HepG2 (cell line): ENCODE data around the gene ART4.

Source experiments
- CENPX ChIP-seq: sonication (generic); formaldehyde crosslinking; IDR thresholded peaks from 2 replicates; pipeline ENCODE4 v1.9.0; 2021; ENCODE audit warnings: mild to moderate bottlenecking, missing genetic modification reagents, moderate library complexity
- CTCF ChIP-seq: sonication (generic); formaldehyde crosslinking; IDR thresholded peaks from 2 replicates; pipeline ENCODE4 v1.5.0; 2020; ENCODE audit warnings: mild to moderate bottlenecking, missing genetic modification reagents, moderate library complexity
- NONO ChIP-seq, 2 experiments: fragments of 450-650 bp in 1 of 2; sonication (generic) in 1 of 2; formaldehyde crosslinking in 1 of 2; IDR thresholded peaks in 1 of 2; conservative IDR thresholded peaks in 1 of 2; 2 replicates each; pipeline versions ENCODE4 v1.6.1 to v1.8.0; 2017 to 2022; ENCODE audit warnings: mild to moderate bottlenecking in 1 of 2, missing genetic modification reagents in 1 of 2, moderate library complexity in 1 of 2
- PAX8 ChIP-seq: sonication (generic); formaldehyde crosslinking; IDR thresholded peaks from 2 replicates; pipeline ENCODE4 v1.8.0; 2022; ENCODE audit warnings: mild to moderate bottlenecking, missing genetic modification reagents, borderline replicate concordance
- POLR2A ChIP-seq, 2 experiments: IDR thresholded peaks; 2 replicates each; pipeline ENCODE4 v1.6.1; 2011; ENCODE audit warnings: low read depth in 2 of 2, low read length in 2 of 2, mild to moderate bottlenecking in 1 of 2, moderate library complexity in 1 of 2; ENCODE audit not compliant: insufficient read depth in 1 of 2
- POLR2AphosphoS5 ChIP-seq: IDR thresholded peaks from 2 replicates; pipeline ENCODE4 v1.6.1; 2012; ENCODE audit warnings: low read depth, low read length
- RELA ChIP-seq: sonication (generic); formaldehyde crosslinking; IDR thresholded peaks from 2 replicates; pipeline ENCODE4 v1.4.0; 2020; ENCODE audit warnings: missing genetic modification reagents
- SP140L ChIP-seq: sonication (generic); formaldehyde crosslinking; IDR thresholded peaks from 2 replicates; pipeline ENCODE4 v1.4.0; 2020; ENCODE audit warnings: missing genetic modification reagents, borderline replicate concordance
- SRSF9 ChIP-seq: fragments of 200-400 bp; formaldehyde crosslinking; IDR thresholded peaks from 2 replicates; pipeline ENCODE4 v1.6.1; 2018; ENCODE audit warnings: borderline replicate concordance, mild to moderate bottlenecking, low read depth, low read length; ENCODE audit not compliant: insufficient read depth, poor library complexity, severe bottlenecking
- ZBTB43 ChIP-seq: sonication (generic); formaldehyde crosslinking; conservative IDR thresholded peaks from 2 replicates; pipeline ENCODE4 v1.4.0; 2020; ENCODE audit warnings: missing genetic modification reagents
- ZFP1 ChIP-seq: IDR thresholded peaks from 2 replicates; pipeline ENCODE4 v1.6.1; 2016
- ZNF580 ChIP-seq: IDR thresholded peaks from 2 replicates; pipeline ENCODE4 v1.6.1; 2016; ENCODE audit warnings: low read depth, borderline replicate concordance
- ZNF615 ChIP-seq: sonication (generic); formaldehyde crosslinking; IDR thresholded peaks from 2 replicates; pipeline ENCODE4 v1.5.0; 2020; ENCODE audit warnings: mild to moderate bottlenecking, missing genetic modification reagents, borderline replicate concordance

GRCh38 chr12:14777271-14777670, 66.1 kb downstream of the ART4 start:
- no peak for TF ChIP-seq ZFP1 (CRISPR knock-in tag)
- TF ChIP-seq POLR2AphosphoS5 = no peak
- TF ChIP-seq PAX8 = no peak
- TF ChIP-seq SRSF9 = no peak
- no peak for TF ChIP-seq ZBTB43
- no peak for TF ChIP-seq RELA (CRISPR knock-in tag)
- TF ChIP-seq NONO (IDR thresholded peaks at IDR 0.05) = no peak
- TF ChIP-seq NONO (CRISPR knock-in tag; conservative IDR thresholded peaks at IDR 0.05) = no peak
- TF ChIP-seq ZNF615 (CRISPR knock-in tag) = no peak
- TF ChIP-seq CTCF (CRISPR knock-in tag) = no peak
- no peak for TF ChIP-seq POLR2A (IDR thresholded peaks at IDR 0.05; ENCODE audit: insufficient read depth in 1 of 2, low read depth in 2 of 2, low read length in 2 of 2)
- no peak for TF ChIP-seq ZNF580 (CRISPR knock-in tag)
- TF ChIP-seq CENPX = no peak
- TF ChIP-seq SP140L (CRISPR knock-in tag) = no peak
